ENCODE results near the gene CD7. TPM values are rescaled to one million over a fixed set of nuclear protein-coding genes. Genes with fewer than 3 reads are reported as not detected.

Gene CD7
- total RNA-seq, 4 donors from 2014 or later = 0.45 to 3.0 (median 2.5) TPM; not detected in 1

- no peaks in the 10 kb centered on the region for H3K27me3 ChIP-seq
- intact Hi-C loops (cut with DNase I) = no loop called here
- H3K27ac ChIP-seq = no peak overlapping the region
- peaks cover 14 to 36% of the 10 kb centered on the region in 2 donors for H3K4me1 ChIP-seq
- no peaks in the 10 kb centered on the region for H3K9me3 ChIP-seq
- H3K36me3 ChIP-seq = no peaks in the 10 kb centered on the region
- no peak overlapping the region for H3K4me3 ChIP-seq (replicated peaks in 1 of 3)
- TF ChIP-seq CTCF (IDR thresholded peaks at IDR 0.05) = no peak
- no peak for TF ChIP-seq POLR2A (IDR thresholded peaks at IDR 0.05)
- peak; percentile 49 to 51 for DNase-seq
- WGBS, 2 donors = 41 to 68% methylated on average over 2 to 9 of the region's 13 CpGs
These were observed 34.1 kb downstream of the CD7 start for GRCh38 chr17:82283208-82283749.

- TF ChIP-seq POLR2A (IDR thresholded peaks at IDR 0.05) = no peak
- WGBS, 2 donors = 86 to 91% methylated on average over 19 to 21 of the region's 25 CpGs
- no peaks in the 10 kb centered on the region for H3K27me3 ChIP-seq
- H3K36me3 ChIP-seq = no peaks in the 10 kb centered on the region
- H3K4me3 ChIP-seq (replicated peaks in 1 of 3) = no peak overlapping the region
- H3K4me1 ChIP-seq = peaks cover 14 to 36% of the 10 kb centered on the region in 2 donors
- DNase-seq = no peak
- H3K9me3 ChIP-seq = no peaks in the 10 kb centered on the region
- intact Hi-C loops (cut with DNase I) = no loop called here
- H3K27ac ChIP-seq = no peak overlapping the region
These were observed 34.9 kb downstream of the CD7 start for GRCh38 chr17:82282239-82283207.

- Histone ChIP-seq H3K4me1 (peaks cover 14 to 36% of the 10 kb centered on the region in 2 donors), H3K27ac (no peak overlapping the region), H3K27me3 (no peaks in the 10 kb centered on the region), H3K9me3 (no peaks in the 10 kb centered on the region), H3K4me3 (replicated peaks in 1 of 3) (no peak overlapping the region), H3K36me3 (no peaks in the 10 kb centered on the region)
- 75 to 84% methylated on average over 13 to 17 of the region's 22 CpGs for WGBS, 2 donors
- no peak for DNase-seq
- no peak for TF ChIP-seq POLR2A (IDR thresholded peaks at IDR 0.05)
- TF ChIP-seq CTCF (IDR thresholded peaks at IDR 0.05) = no peak
- intact Hi-C loops (cut with DNase I) = no loop called here
These were observed 35.7 kb downstream of the CD7 start for GRCh38 chr17:82281502-82282238.

GRCh38 chr17:82281076-82281475 lies 36.3 kb downstream of the CD7 start:
- Histone ChIP-seq H3K36me3 (no peaks in the 10 kb centered on the region), H3K27ac (no peak overlapping the region), H3K9me3 (no peaks in the 10 kb centered on the region), H3K4me3 (replicated peaks in 1 of 3) (no peak overlapping the region), H3K4me1 (peaks cover 14 to 35% of the 10 kb centered on the region in 2 donors), H3K27me3 (no peaks in the 10 kb centered on the region)
- intact Hi-C loops (cut with DNase I) = no loop called here
- TF ChIP-seq CTCF (IDR thresholded peaks at IDR 0.05) (no peak), POLR2A (IDR thresholded peaks at IDR 0.05) (no peak)
- DNase-seq = no peak
- WGBS, 2 donors = 83 to 94% methylated on average over 4 to 5 of the region's 7 CpGs

GRCh38 chr17:82280537-82280936 lies 36.9 kb downstream of the CD7 start:
- Histone ChIP-seq H3K9me3 (no peaks in the 10 kb centered on the region), H3K36me3 (no peaks in the 10 kb centered on the region), H3K27me3 (no peaks in the 10 kb centered on the region), H3K4me1 (peaks cover 9 to 29% of the 10 kb centered on the region in 2 donors), H3K27ac (no peak overlapping the region), H3K4me3 (replicated peaks in 1 of 3) (no peak overlapping the region)
- 97 to 98% methylated on average over 8 of the region's 8 CpGs for WGBS, 2 donors
- DNase-seq = no peak
- intact Hi-C loops (cut with DNase I) = no loop called here
- TF ChIP-seq CTCF (IDR thresholded peaks at IDR 0.05) = no peak

Measured in thyroid gland (tissue), 4 donors.